HepG2 (cell line): ENCODE data around the gene INHA. TPM values are rescaled to one million over a fixed set of nuclear protein-coding genes. Genes with fewer than 3 reads are reported as not detected.
A peak's percentile ranks its signal among the peaks of the same experiment; 100 is the strongest.

Experiments used
- ATF7 ChIP-seq, 2 experiments: fragments of 450-650 bp in 1 of 2; sonication (generic) in 1 of 2; formaldehyde crosslinking in 1 of 2; IDR thresholded peaks; 2 replicates each; pipeline versions ENCODE4 v1.4.0 to v1.6.1; 2016 to 2020; ENCODE audit warnings: antibody characterized with exemption in 1 of 2, mild to moderate bottlenecking in 1 of 2, missing genetic modification reagents in 1 of 2
- DNMT3B ChIP-seq: conservative IDR thresholded peaks from 2 replicates; pipeline ENCODE4 v1.6.1; 2016; ENCODE audit warnings: missing biosample characterization, control low read depth
- KAT2B ChIP-seq: fragments of 150-350 bp; IDR thresholded peaks from 2 replicates; pipeline ENCODE4 v1.6.1; 2014; ENCODE audit warnings: low read depth, low read length, borderline replicate concordance
- KDM1A ChIP-seq: IDR thresholded peaks from 2 replicates; pipeline ENCODE4 v1.6.1; 2016; ENCODE audit warnings: missing compliant biosample characterization
- PHF20 ChIP-seq: sonication (generic); formaldehyde crosslinking; IDR thresholded peaks from 2 replicates; pipeline ENCODE4 v1.5.0; 2020; ENCODE audit warnings: mild to moderate bottlenecking, missing genetic modification reagents
- POLR2AphosphoS5 ChIP-seq: IDR thresholded peaks from 2 replicates; pipeline ENCODE4 v1.6.1; 2012; ENCODE audit warnings: low read depth, low read length
- TFAP4 ChIP-seq: sonication (generic); IDR thresholded peaks from 2 replicates; pipeline ENCODE4 v1.6.1; 2016; ENCODE audit warnings: low read depth, borderline replicate concordance
- YEATS2 ChIP-seq: sonication (generic); formaldehyde crosslinking; IDR thresholded peaks from 2 replicates; pipeline ENCODE4 v1.4.0; 2020; ENCODE audit warnings: missing genetic modification reagents, borderline replicate concordance
- ZKSCAN8 ChIP-seq: IDR thresholded peaks from 2 replicates; pipeline ENCODE4 v1.6.1; 2016; ENCODE audit warnings: borderline replicate concordance, missing genetic modification reagents, missing compliant biosample characterization
- ZNF142 ChIP-seq: sonication (generic); formaldehyde crosslinking; IDR thresholded peaks from 2 replicates; pipeline ENCODE4 v1.4.0; 2020; ENCODE audit warnings: missing genetic modification reagents
- ZNF703 ChIP-seq: sonication (generic); formaldehyde crosslinking; IDR thresholded peaks from 2 replicates; pipeline ENCODE4 v1.5.1; 2020; ENCODE audit warnings: missing genetic modification reagents, mild to moderate bottlenecking, moderate library complexity, borderline replicate concordance
- ZNF792 ChIP-seq: IDR thresholded peaks from 2 replicates; pipeline ENCODE4 v1.6.1; 2016
- polyA plus RNA-seq, 8 experiments: library from polyadenylated mRNA; depleted of rRNA in 3 of 8; stranded (reverse) in 7 of 8; unstranded in 1 of 8; fragments of >200 nt; fragmentation: Illumina TruSeq in 4 of 8; extraction: Trizol in 4 of 8; gene quantifications; 2 replicates each; pipeline versions ENCODE4 v1.2.1 to v1.2.3, GENCODE V29; 2011 to 2016; ENCODE audit warnings: low read depth in 4 of 8, missing spikeins in 1 of 8, mixed read lengths in 1 of 8; ENCODE audit not compliant: insufficient read depth in 1 of 8
- total RNA-seq, 5 experiments: library from RNA; depleted of rRNA; stranded (reverse); fragments of >200 nt; fragmentation: Illumina TruSeq; extraction: Trizol; gene quantifications; 2 replicates each; pipeline ENCODE4 v1.2.3, GENCODE V29; 2016; ENCODE audit warnings: low read depth in 1 of 5
- TF ChIP-seq, protein P1 (sequence below): sonication (generic); formaldehyde crosslinking; IDR thresholded peaks from 2 replicates; pipeline ENCODE4 v1.4.0; 2020; ENCODE audit warnings: mild to moderate bottlenecking, missing genetic modification reagents, borderline replicate concordance
- TF ChIP-seq, protein P2 (sequence below): IDR thresholded peaks from 2 replicates; pipeline ENCODE4 v1.6.1; 2012; ENCODE audit warnings: low read depth, low read length, improper control_type of control experiment

INHA gene
- total and polyA plus RNA-seq, 2 of the 13 experiments (the other 11 are each of a cell fraction or from before 2014, with no cell fraction given) = 4.1 to 15.2 TPM

DNA sequence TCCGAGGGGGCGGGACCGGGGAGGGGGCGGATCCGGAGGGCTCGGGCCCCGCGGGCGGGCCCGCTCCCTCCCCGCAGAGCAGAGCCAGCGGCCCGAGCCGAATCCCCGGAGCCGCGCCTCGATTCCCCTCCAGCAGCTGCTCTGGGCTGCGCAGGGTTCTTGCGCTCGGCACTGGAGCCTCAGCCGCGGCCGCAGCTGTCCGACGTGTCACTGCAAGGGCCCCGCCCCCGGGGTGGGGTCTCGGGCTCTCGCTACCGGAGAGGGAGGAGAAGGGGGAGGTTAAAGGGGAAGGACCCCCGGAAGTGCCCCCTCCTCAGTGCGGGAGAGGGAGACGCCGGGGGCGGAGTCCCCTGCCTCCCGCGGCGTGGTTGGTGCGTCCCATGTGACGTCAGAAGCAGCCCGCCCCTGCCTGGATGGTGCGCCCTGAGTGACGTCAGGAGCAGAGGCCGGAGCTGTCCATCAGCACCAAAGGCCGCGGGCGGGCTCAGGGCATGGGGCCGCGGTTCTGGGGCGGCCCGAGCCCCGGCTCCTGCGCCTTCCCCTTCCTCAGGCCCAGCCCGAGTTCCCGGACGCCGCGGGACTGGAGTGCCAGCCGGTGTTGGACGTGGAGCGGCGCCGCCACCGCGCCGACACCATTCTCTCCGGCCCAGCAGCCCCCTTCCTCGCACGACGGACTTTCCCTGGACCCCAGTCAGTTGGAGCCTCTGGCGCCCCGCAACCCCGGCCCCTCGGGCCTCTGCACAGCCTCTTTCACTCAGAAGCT is 28.3 kb upstream of the INHA start, which contains the start of the genes CHPF and TMEM198 (continued):
- TF ChIP-seq ATF7 (IDR thresholded peaks at IDR 0.05) (peak; percentile 97), ATF7 (CRISPR knock-in tag; IDR thresholded peaks at IDR 0.05) (peak; percentile 96), ZNF792 (CRISPR knock-in tag) (peak; percentile 89), ZNF703 (CRISPR knock-in tag) (no peak), KDM1A (CRISPR knock-in tag) (no peak), ZKSCAN8 (CRISPR knock-in tag) (peak; percentile 67; the same call in 1 of the 2 replicates), PHF20 (peak; percentile 77), TFAP4 (peak; percentile 88), ZNF142 (CRISPR knock-in tag) (peak; percentile 95; the same call in 1 of the 2 replicates), YEATS2 (CRISPR knock-in tag) (peak; percentile 84), KAT2B (no peak), DNMT3B (CRISPR knock-in tag) (no peak; the same call in 1 of the 2 replicates), POLR2AphosphoS5 (peak; percentile 93)
- TF ChIP-seq, protein P1, sequence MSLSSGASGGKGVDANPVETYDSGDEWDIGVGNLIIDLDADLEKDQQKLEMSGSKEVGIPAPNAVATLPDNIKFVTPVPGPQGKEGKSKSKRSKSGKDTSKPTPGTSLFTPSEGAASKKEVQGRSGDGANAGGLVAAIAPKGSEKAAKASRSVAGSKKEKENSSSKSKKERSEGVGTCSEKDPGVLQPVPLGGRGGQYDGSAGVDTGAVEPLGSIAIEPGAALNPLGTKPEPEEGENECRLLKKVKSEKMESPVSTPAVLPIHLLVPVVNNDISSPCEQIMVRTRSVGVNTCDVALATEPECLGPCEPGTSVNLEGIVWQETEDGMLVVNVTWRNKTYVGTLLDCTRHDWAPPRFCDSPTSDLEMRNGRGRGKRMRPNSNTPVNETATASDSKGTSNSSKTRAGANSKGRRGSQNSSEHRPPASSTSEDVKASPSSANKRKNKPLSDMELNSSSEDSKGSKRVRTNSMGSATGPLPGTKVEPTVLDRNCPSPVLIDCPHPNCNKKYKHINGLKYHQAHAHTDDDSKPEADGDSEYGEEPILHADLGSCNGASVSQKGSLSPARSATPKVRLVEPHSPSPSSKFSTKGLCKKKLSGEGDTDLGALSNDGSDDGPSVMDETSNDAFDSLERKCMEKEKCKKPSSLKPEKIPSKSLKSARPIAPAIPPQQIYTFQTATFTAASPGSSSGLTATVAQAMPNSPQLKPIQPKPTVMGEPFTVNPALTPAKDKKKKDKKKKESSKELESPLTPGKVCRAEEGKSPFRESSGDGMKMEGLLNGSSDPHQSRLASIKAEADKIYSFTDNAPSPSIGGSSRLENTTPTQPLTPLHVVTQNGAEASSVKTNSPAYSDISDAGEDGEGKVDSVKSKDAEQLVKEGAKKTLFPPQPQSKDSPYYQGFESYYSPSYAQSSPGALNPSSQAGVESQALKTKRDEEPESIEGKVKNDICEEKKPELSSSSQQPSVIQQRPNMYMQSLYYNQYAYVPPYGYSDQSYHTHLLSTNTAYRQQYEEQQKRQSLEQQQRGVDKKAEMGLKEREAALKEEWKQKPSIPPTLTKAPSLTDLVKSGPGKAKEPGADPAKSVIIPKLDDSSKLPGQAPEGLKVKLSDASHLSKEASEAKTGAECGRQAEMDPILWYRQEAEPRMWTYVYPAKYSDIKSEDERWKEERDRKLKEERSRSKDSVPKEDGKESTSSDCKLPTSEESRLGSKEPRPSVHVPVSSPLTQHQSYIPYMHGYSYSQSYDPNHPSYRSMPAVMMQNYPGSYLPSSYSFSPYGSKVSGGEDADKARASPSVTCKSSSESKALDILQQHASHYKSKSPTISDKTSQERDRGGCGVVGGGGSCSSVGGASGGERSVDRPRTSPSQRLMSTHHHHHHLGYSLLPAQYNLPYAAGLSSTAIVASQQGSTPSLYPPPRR = 0 out of 2 replicates have a peak, but pooled peaks have one; percentile 23
- TF ChIP-seq, protein P2, sequence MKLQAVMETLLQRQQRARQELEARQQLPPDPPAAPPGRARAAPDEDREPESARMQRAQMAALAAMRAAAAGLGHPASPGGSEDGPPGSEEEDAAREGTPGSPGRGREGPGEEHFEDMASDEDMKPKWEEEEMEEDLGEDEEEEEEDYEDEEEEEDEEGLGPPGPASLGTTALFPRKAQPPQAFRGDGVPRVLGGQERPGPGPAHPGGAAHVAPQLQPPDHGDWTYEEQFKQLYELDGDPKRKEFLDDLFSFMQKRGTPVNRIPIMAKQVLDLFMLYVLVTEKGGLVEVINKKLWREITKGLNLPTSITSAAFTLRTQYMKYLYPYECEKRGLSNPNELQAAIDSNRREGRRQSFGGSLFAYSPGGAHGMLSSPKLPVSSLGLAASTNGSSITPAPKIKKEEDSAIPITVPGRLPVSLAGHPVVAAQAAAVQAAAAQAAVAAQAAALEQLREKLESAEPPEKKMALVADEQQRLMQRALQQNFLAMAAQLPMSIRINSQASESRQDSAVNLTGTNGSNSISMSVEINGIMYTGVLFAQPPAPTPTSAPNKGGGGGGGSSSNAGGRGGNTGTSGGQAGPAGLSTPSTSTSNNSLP = no peak
